ENCODE measurements around the gene CTNNBL1. TPM values are rescaled to one million over a fixed set of nuclear protein-coding genes. Genes with fewer than 3 reads are reported as not detected.

Gene CTNNBL1
- total and polyA plus RNA-seq, 11 donors: 22.6 to 68.9 (median 50.5) TPM

DNA sequence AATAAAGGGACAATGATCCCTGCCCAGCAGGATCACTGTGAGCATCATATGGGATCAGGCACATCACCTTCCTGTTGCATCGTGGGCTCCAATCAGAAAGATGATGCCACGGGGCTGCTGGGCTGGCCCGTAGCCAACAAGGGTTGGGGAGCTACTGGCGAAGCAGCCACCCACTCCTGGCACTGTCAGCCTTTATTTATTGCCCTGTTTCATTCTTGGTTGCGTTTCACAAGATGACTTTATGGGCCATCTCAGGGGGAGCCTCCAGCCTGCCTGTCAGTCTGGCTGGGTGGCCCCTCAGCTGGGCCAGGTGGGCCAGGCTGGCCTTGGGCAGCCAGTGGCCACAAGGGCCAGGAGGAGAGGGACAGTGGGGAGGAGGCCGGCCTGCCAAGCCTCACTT is 226.4 kb downstream of the CTNNBL1 start:
- intact Hi-C loops (cut with DNase I): no loop called here
- TF ChIP-seq, protein P1, sequence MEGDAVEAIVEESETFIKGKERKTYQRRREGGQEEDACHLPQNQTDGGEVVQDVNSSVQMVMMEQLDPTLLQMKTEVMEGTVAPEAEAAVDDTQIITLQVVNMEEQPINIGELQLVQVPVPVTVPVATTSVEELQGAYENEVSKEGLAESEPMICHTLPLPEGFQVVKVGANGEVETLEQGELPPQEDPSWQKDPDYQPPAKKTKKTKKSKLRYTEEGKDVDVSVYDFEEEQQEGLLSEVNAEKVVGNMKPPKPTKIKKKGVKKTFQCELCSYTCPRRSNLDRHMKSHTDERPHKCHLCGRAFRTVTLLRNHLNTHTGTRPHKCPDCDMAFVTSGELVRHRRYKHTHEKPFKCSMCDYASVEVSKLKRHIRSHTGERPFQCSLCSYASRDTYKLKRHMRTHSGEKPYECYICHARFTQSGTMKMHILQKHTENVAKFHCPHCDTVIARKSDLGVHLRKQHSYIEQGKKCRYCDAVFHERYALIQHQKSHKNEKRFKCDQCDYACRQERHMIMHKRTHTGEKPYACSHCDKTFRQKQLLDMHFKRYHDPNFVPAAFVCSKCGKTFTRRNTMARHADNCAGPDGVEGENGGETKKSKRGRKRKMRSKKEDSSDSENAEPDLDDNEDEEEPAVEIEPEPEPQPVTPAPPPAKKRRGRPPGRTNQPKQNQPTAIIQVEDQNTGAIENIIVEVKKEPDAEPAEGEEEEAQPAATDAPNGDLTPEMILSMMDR (IDR thresholded peaks at IDR 0.05): no peak
- no peak for TF ChIP-seq POLR2A (IDR thresholded peaks at IDR 0.05)
- Histone ChIP-seq H3K4me1 (peaks cover 0 to 12% (median 2%) of the 10 kb centered on the region in 12 donors), H3K27me3 (peaks cover 0 to 35% (median 8%) of the 10 kb centered on the region in 9 donors), H3K9me3 (no peaks in the 10 kb centered on the region), H3K4me3 (no peak overlapping the region), H3K27ac (no peak overlapping the region), H3K36me3 (no peaks in the 10 kb centered on the region)
- no peak for DNase-seq
- 51 to 60% (median 58%) methylated on average over 6 of the region's 6 CpGs for WGBS, 4 donors
- no peak for ATAC-seq

DNA sequence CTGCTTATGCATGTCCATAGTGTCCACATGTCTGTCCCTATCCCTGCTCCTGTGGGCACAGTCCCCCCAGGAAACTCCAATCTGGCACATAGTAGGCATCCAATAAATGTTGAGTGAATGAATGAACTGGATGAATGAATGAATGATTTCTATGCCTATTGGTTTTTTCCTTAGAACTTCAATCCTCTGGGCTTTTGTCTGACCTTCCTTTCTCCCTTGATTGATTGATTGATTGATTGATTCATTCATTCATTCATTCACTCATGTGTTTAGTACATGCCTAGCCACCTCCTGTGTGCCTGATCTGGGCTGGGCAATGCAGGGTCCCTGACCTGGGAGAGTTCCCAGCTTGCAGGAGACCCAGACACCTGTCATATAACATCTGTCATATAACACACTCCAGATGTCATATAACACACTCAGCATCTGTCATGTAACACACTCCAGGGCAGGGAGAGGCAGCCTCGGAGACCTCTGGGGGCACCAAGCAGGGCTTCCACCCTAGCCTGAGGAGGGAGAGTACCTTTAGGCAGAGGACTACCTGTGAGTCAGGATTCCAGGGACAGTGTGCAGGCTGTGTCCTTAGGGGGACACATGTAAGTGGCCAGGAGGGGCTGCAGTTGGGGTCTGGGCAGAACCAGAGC is 227.0 kb downstream of the CTNNBL1 start:
- no peak for DNase-seq
- no peak for TF ChIP-seq POLR2A (IDR thresholded peaks at IDR 0.05)
- TF ChIP-seq, protein P1 (IDR thresholded peaks at IDR 0.05): no peak
- 29 to 53% (median 36%) methylated on average over 1 of the region's 1 CpG for WGBS, 4 donors

DNA sequence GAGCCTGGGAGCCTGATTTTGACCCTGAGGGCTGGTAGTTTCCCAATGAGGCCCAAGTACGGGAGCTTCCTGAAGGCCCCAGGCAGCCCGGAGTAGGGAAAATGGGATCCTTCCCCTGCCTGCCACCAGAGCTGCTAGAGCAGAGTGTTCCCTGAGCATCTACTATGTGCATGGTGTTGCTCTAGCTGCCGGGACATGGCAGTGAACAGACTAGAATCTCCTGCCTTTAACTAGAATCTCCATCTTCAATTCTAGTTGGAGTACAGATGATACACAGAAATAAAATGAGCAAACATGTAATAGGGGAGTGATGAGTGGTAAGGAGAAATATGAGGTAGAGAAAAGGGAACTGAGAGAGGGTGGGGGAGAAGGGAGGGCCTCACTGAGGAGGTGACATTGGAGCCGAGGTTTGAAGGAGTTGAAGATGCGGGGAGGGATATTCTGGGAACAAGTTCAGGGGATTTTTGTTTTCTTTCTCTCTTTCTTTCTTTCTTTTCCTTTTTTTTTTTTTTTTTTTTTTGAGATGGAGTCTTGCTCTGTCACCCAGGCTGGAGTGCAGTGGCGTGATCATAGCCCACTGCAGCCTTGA is 227.6 kb downstream of the CTNNBL1 start:
- H3K36me3 ChIP-seq: no peaks in the 10 kb centered on the region
- H3K27me3 ChIP-seq: peaks cover 0 to 30% (median 3%) of the 10 kb centered on the region in 9 donors
- no peaks in the 10 kb centered on the region for H3K9me3 ChIP-seq
- H3K4me3 ChIP-seq: no peak overlapping the region
- peak in 1 of 4 donors; percentile 10 for ATAC-seq
- 76 to 86% (median 80%) methylated on average over 6 of the region's 6 CpGs for WGBS, 4 donors
- intact Hi-C loops (cut with DNase I): no loop called here
- peaks cover 0 to 1% (median 0%) of the 10 kb centered on the region in 12 donors for H3K4me1 ChIP-seq
- no peak for DNase-seq
- TF ChIP-seq, protein P1 (IDR thresholded peaks at IDR 0.05): no peak
- no peak for TF ChIP-seq POLR2A (IDR thresholded peaks at IDR 0.05)
- H3K27ac ChIP-seq: no peak overlapping the region

More for the DNA sequence above, 227.0 kb downstream of the CTNNBL1 start:
- no peak overlapping the region for H3K4me3 ChIP-seq
- peaks cover 0 to 34% (median 4%) of the 10 kb centered on the region in 9 donors for H3K27me3 ChIP-seq
- no peaks in the 10 kb centered on the region for H3K9me3 ChIP-seq
- no peaks in the 10 kb centered on the region for H3K36me3 ChIP-seq
- ATAC-seq: no peak
- peaks cover 0 to 7% (median 2%) of the 10 kb centered on the region in 12 donors for H3K4me1 ChIP-seq
- no peak overlapping the region for H3K27ac ChIP-seq
- intact Hi-C loops (cut with DNase I): no loop called here

Other genes starting within 250 kb of the CTNNBL1 start
- 1 to 10 TPM in 1 of 9 donors, under 1 TPM in 3, not detected in 5; 0.24 to 4.6 (median 0.57) TPM for gene NNAT, start 172.8 kb upstream of the CTNNBL1 start, total RNA-seq
- gene NNAT, start 172.8 kb upstream of the CTNNBL1 start, polyA plus RNA-seq: 1 to 10 TPM in 1 of 2 donors, under 1 TPM in 1; 0.23 to 1.1 TPM
- gene BLCAP, start 166.2 kb upstream of the CTNNBL1 start, total RNA-seq: 10 to 100 TPM; 67.1 to 95.8 (median 81.7) TPM
- 10 to 100 TPM; 66.7 to 99.5 TPM for gene BLCAP, start 166.2 kb upstream of the CTNNBL1 start, polyA plus RNA-seq
- gene VSTM2L, start 209.1 kb downstream of the CTNNBL1 start, total RNA-seq: 10 to 100 TPM in 5 of 9 donors, 1 to 10 TPM in 4; 3.7 to 49.5 (median 17.4) TPM
- gene VSTM2L, start 209.1 kb downstream of the CTNNBL1 start, polyA plus RNA-seq: 10 to 100 TPM; 10.7 to 28.1 TPM

Measured in heart left ventricle (tissue), 16 donors.